ENCODE results near the gene ATP4B. TPM values are rescaled to one million over a fixed set of nuclear protein-coding genes. Genes with fewer than 3 reads are reported as not detected.

ATP4B gene
- total RNA-seq, 1 donor, result not detected

GRCh38 chr13:113642563-113642962, 15.4 kb downstream of the ATP4B start:
- H3K4me3 ChIP-seq (ENCODE audit: low read depth, low read length), result no peak overlapping the region
- no peak for TF ChIP-seq CTCF (IDR thresholded peaks at IDR 0.05; ENCODE audit: insufficient read depth, low read depth, low read length)
- DNase-seq (ENCODE audit: low read depth), result no peak

GRCh38 chr13:113641426-113641825, 16.6 kb downstream of the ATP4B start:
- no peak for DNase-seq (ENCODE audit: low read depth)
- no peak overlapping the region for H3K4me3 ChIP-seq (ENCODE audit: low read depth, low read length)
- no peak for TF ChIP-seq CTCF (IDR thresholded peaks at IDR 0.05; ENCODE audit: insufficient read depth, low read depth, low read length)

- DNase-seq (ENCODE audit: low read depth), result no peak
- no peak for TF ChIP-seq CTCF (IDR thresholded peaks at IDR 0.05; ENCODE audit: insufficient read depth, low read depth, low read length)
- H3K4me3 ChIP-seq (ENCODE audit: low read depth, low read length), result no peak overlapping the region
Measured at GRCh38 chr13:113639616-113640262, 18.3 kb downstream of the ATP4B start.

- no peak overlapping the region for H3K4me3 ChIP-seq (ENCODE audit: low read depth, low read length)
- TF ChIP-seq CTCF (IDR thresholded peaks at IDR 0.05; ENCODE audit: insufficient read depth, low read depth, low read length), result no peak
- no peak for DNase-seq (ENCODE audit: low read depth)
Measured at GRCh38 chr13:113638806-113639205, 19.2 kb downstream of the ATP4B start.

GRCh38 chr13:113638173-113638746, 19.7 kb downstream of the ATP4B start:
- no peak for TF ChIP-seq CTCF (IDR thresholded peaks at IDR 0.05; ENCODE audit: insufficient read depth, low read depth, low read length)

GRCh38 chr13:113637262-113638160, 20.5 kb downstream of the ATP4B start:
- DNase-seq (ENCODE audit: low read depth), result no peak
- H3K4me3 ChIP-seq (ENCODE audit: low read depth, low read length), result no peak overlapping the region
- no peak for TF ChIP-seq CTCF (IDR thresholded peaks at IDR 0.05; ENCODE audit: insufficient read depth, low read depth, low read length)

More at GRCh38 chr13:113638173-113638746, 19.7 kb downstream of the ATP4B start:
- no peak overlapping the region for H3K4me3 ChIP-seq (ENCODE audit: low read depth, low read length)
- no peak for DNase-seq (ENCODE audit: low read depth)

Data from fibroblast of villous mesenchyme (primary cell).